HPDE6-E6E7 (cell line): ENCODE results near the gene PPP1R12C.
"Not testable (repeated sequence)": the region's sequence is repeated elsewhere in the genome, so short reads cannot be mapped to it uniquely, and the experiment has no call there.

Experiments used
- DNase-seq: peaks from one replicate; pipeline ENCODE4 v3.0.0; 2011; ENCODE audit warnings: missing footprints; ENCODE audit errors: extremely low spot score

PPP1R12C gene

DNA sequence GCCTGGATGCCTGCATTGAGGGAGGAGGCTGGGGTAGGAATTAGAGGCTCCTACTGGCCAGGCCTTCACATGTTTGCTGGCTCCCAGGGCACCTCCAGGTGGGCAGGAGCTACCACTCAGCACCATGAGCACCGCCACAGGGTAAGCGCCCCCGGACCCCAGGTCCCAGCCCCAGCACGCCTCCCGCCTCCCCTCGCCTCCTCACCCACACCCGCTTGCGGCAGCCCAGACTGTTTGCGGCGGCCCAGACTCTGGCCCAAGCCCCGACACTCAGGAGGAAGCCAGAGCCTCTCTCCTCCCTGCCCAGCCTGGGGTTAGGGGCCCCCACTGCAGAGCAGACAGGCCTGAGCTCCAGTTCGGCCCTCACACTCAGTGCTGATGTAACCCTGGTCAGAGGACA is 41.1 kb downstream of the PPP1R12C start:
- DNase-seq, result no peak

DNA sequence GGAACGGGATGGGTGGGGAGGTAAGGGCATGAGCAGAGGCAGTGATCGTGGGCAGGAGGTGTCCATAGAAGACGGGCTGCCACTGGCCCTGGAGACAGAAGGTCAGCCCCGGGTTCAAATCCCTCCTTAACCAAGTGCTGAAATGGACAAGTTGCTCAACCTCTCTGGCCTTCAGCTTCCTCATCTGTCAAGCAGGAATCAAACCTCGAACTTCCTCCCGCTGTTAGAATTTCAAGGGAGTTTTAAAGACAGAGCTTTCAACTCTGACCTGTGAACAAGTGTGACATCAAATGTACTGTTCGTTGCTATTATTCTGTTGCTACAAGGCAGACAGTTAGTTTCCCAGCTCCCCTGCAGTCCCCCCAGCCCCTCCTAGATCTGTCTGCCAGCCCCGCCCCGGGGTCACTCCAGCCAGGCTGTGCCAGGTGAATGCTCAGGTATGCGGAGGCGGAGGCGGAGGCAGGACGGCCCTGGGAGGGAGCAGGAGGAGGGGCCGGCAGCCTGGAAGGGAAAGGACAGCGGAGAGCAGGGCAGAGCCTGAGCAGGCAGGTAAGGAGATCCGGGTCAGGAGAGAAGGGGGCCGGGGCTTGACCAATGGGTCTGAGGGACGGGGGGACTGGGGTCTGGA is 42.0 kb downstream of the PPP1R12C start, which contains the start of gene EPS8L1:
Gene EPS8L1 (plus strand): TSS at position 499 of the 628 bp plus-strand sequence. CDS start 576 bp downstream, outside the sequence.
- DNase-seq, result peak; percentile 80

DNA sequence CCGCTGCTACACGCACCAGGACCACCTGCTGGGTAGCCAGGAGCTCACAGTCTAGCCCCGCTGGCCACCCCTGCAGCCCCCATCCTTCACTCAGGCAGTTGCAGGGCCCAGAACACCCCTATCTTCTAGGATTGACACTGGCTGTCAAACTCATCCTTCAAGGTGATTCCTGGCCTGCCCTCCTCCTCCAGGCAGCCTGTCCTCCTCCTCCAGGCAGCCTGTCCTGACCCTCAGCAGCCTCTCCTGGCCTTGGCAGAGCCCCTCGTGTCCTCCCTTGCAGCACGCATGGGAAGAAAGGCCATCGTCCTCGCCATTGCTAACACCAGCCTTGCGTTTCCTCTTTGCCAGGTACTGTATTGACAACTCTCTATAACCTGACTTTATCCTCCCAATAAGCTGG is 45.5 kb downstream of the PPP1R12C start:
- no peak for DNase-seq

DNA sequence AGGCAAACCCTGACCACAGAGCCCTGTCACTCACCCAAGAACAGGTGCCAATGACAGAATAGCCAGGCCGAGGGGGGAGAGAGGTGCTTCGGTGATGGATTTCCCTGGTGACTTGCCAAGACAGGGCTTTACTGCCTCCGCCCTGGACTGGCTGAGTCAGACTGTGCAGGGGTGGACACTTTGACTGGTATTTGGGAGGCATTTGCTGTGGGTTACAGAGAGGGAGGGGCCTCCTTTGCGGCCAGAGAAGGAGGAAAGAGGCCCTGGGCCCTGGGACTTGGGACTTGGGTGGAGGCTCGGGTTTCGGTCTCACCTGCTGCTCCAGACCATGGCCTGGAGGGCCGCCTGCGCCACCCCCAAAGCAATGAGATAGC is 46.3 kb downstream of the PPP1R12C start:
- peak; percentile 89 for DNase-seq

DNA sequence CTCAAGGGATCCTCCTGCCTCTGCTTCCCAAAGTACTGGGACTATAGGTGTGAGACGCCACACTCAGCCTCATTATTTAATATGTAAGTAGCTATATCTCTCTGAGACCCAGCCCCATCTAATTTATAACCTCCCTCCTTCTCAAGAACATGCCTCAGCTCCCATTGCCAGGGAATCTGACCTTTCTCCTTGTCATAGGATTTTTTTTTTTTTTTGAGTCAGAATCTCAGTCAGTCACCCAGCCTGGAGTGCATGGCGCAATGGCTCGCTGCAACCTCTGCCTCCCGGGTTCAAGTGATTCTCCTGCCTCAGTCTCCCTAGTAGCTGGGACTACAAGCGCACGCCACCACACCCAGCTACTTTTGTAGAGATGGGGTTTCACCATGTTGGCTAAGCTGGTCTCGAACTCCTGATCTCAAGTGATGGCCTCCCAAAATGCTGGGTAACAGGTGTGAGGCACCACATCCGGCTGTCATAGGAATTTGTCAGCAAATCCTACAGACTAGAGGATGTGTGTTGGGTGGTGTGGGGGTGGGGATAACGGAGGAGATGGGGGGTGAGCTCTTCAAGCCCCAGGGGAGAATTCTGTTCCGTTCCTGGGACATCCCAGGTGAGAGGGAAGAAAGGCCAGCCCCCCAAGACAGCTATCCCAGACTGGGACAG is 46.8 kb downstream of the PPP1R12C start:
- DNase-seq, result no peak

DNA sequence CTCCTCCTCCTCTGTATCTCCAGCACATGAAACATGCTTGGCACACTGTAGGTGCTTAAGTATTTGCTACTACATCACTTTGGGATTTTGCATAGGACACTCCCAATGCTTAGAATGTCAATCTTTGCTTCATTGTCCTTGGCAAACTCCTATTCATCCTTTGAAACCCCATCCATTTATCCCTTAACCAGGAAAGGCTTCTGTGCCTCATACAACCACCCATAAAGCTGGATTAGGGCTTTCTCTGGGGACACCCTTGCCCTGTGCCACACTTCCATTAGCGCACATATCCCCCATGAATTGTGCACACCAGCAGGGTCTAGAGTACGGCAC is 47.6 kb downstream of the PPP1R12C start:
- no peak for DNase-seq

DNA sequence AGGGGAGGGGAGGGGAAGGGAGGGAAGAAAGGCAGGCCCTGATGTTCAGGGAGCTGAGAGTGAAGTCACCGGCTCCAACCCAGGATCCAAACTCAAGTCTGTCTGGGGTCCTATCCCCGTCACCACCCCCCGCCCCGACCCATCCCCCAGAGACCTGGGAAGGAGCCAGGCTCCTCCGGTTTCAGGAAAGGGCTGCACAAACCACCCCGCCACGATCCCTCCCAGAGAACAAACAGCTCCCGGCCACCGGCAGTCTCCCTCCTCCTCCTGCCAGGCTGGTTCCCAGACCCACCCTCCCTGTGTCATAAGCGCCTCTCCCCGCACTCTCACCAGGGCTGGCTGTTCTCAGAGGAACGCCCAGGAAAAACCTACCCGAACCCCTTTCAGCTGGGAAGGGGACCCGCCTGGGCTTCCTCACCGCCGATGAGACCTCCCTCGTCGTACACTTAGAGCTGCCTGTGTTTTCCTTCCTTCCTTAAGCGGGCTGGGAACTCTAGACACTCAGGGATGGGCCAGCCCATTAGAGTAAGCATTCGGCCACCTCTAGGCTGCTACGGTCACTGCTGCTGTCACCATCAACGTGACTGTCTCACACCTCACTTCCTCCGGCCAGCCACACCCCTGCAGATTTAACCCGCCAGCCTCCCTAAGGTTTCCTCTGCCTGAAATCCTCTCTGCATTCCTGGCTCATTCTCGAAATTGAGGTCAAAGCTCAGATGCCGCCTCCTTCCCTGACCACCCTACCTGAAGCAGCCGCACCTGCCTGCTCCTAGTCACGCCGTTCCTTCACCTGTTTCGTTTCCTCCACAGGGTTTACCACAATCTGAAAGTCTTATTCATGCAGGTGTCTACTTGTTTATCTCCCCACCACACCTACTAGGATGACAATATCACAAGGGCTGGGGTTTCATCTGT is 48.2 kb downstream of the PPP1R12C start:
- peak; percentile 66 for DNase-seq

DNA sequence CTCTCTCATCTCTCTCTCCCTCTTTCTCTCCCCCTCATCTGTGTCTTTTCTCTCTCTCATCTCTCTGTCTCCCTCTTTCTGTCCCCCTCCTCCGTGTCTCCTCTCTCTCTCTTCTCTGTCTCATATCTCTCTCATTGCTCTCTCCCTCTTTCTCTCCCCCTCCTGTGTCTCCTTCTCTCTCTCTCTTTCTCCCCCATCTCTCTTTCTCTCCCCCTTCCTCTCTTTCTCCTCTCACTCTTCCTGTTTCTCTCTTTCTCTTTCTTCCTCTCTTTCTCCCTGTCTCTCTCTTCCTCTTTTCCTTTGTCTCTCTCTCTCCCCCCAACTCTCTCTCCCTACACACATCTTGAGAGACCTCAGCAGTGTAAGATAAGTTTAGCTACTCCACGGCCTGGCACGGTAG is 49.6 kb downstream of the PPP1R12C start:
- no peak for DNase-seq

DNA sequence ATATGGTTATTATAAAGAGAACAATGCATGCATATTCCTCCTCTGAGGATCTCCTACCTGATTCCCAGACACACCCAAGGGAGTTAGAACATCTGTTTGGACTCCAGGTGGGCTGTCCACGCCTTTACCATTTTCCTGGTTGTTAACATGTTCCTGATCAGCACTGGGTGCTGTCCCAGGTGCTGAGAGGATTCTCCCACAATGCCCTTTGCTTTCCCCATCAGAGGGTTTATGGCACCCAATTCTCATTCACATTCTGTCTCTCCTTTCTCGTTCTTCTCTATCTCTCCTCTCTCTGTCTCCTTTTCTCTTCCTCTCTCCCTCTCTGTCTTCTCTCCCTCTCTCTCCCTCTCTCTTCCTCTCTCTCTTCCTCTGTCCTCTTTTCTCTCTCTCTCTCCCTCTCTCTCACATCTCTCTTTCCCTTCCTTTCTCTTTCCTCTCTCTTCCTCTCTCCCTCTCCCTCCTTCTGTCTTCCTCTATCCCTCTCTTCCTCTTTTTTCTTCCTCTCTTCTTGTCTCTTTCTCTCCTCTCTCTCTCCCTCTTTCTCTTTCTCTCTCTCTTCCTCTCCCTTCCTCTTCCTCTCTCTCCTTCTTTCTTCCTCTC is 51.2 kb downstream of the PPP1R12C start:
- DNase-seq, result no peak

DNA sequence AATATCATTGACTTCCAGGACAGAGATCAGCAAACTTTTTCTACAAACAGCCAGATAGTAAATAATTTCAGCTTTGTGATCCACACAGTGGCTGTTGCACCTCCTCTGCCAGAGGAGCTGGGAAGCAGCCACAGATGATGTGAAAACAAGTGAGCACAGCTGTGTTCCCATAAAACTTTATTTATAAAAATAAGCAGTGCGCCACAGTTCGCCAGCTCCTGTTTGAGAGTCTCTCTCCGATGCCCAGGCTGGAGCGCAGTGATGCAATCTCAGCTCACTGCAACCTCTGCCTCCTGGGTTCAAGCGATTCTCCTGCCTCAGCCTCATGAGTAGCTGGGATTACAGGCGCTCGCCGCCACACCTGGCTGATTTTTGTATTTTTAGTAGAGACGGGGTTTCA is 51.9 kb downstream of the PPP1R12C start:
- not testable (repeated sequence) for DNase-seq

DNA sequence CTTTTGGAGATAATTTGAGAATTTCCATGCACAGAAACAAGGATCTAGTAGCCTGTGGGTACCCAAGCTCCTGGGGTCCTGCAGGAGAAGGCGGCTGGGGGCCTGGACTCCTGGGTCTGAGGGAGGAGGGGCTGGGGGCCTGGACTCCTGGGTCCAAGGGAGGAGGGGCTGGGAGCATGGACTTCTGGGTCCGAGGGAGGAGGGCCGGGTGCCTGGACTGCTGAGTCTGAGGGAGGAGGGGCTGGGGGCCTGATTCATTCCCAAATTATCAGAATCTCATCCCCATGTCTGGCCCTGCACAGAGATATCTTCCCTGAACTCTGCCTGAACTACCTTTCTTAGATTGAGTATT is 54.0 kb downstream of the PPP1R12C start:
- DNase-seq, result no peak

DNA sequence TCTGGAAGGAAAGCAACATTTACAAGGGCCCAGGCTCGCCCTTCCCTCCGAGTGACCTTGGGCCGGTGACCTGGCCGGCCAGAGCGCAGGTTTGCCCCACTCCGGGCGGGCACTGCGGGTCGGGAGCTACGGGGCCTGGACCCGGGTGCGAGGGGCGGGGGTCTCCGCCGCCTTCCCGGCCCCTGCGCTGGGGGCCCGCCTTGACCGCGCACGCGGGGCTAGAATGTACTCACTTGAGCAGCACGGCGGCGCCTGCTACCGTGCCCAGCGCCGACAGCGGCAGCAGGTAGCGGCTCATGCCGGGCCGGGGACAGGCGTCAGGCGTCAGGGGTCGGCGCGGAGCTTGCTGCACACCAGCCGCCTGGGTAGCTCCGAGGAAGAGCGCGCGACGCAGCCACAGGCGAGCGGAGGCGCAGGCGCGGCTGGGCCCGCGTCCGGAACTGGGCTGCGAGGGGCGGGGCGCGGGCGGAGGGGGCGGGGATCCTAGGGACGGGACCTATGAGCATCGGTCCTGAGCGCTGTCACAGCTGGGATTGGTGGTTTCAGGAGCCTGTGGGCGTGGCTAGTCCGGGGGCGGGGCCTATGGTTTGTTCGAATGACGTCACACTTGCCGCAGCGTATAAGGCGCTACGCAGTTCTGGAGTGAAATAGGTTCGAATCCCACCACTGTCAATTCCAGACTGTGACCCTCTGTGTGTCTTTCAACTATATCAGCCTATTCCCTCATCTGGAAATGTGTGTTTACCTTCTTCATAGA is 54.5 kb downstream of the PPP1R12C start, which contains the start of gene RDH13:
Gene RDH13 (minus strand): TSS at position 414 of the 757 bp plus-strand sequence. CDS start 116 bp downstream, at position 298.
- DNase-seq, result peak; percentile 96

DNA sequence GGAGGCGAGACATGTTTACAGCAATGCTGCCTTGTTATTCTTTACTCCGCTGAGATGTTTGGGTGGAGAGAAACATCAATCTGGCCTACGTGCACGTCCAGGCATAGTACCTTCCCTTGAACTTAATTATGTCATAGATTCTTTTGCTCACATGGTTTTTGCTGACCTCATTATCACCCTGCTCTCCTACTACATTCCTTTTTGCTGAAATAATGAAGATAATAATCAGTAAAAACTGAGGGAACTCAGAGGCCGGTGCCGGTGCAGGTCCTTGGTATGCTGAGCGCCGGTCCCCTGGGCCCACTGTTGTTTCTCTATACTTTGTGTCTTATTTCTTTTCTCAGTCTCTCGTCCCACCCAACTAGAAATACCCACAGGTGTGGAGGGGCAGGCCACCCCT is 57.1 kb downstream of the PPP1R12C start:
- not testable (repeated sequence) for DNase-seq

DNA sequence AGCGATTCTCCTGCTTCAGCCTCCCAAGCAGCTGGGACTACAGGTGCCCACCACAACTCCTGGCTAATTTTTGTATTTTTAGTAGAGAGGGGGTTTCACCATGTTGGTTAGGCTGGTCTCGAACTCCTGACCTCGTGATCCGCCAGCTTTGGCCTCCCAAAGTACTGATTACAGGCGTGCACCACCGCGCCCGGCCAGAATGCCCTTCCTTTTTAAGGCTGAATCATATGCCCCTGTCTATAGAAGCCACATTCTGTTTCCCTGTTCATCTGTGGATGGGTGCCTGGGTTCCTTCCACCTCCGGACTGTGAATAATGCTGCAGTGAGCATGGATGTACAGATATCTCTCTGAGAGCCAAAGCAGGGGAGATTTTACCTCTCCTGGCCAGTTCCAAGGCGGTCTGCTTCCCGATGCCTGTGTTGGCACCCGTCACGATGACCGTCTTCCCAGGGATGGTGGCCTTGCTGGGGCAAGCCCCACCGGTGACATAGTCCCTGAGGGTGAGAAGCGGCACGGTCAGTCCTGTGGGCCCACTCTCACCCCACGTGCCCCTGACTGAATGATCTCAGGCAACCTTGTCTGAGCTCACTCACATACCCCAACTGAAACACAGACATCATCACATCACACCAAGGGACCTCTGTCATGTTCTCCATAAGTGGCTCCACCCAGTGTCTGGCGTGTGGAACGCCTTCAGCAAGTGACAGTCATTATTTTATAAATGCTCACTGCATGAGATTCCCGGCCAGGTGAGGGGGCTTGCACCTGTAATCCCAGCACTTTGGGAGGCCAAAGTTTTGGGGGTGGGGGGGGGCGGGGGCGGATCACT is 58.4 kb downstream of the PPP1R12C start:
- DNase-seq, result no peak

DNA sequence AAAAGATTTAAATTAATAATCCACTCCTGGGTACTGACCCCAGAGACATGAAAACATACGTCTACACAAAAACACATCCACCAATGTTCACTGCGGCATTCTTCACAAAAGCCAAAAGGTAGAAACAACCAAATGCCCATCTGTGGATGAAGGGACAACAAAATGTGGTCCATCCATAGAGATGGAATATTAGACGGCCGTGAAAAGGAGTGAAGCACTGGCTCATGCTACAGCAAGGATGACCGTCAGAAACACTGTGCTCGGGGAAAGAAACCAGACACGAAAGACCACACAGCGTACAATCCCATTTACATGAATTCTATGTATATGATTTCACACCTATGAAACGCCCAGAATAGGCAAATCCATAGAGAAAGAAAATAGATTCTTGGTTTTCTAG is 60.6 kb downstream of the PPP1R12C start:
- no peak for DNase-seq

DNA sequence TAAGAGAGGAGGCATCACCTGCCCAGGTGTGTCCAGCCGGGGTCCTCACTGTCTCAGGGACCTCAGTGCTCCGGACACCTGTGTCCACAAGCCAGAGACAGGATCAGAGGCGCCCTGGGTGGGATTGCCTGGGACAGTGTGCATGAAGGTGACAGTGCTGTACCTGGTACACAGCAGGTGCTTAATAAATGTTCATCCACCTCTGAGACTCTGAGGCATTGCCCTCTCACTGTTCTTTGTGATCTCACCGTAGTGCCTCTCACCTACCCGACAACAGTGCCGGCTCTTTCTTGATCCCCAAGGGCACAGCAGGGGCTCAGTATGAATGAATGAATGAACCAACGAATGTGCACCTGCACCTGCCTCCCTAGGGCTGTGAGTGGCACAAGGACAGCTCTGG is 63.7 kb downstream of the PPP1R12C start:
- no peak for DNase-seq

DNA sequence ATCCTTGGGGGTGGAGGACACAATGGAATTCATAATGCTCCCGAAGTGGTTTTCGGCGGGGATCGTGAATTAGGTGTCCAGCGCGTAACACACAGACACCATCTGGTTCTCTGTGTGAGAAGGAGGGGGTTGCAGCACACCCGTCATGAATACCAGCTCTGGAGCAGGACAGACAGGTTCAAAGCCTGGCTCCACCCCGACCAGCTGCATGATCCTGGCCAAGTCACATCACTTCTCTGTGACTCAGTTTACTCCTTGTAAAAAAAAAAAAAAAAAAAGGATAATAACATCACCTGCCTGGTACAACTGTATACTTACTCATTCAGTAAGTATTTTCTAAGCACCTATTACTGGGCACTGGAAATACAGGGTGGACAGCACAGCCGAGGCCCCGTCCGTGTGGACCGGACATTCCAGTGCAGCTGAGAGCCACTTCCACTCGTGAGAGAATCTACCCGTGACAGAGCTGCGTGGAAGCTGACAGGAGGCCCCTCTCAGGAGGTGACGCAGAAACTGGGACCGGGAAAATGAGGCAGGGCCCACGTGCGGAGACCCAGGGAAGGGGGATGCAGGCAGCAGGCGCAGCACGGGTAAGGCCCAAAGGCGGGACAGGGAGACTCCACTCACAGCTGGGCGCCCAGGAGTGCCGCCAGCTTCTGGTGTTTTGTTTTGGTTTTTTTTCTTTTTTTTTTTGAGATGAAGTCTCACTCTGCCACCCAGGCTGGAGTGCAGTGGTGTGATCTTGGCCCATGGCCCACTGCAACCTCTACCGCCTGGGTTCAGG is 66.5 kb downstream of the PPP1R12C start:
- DNase-seq, result no peak

DNA sequence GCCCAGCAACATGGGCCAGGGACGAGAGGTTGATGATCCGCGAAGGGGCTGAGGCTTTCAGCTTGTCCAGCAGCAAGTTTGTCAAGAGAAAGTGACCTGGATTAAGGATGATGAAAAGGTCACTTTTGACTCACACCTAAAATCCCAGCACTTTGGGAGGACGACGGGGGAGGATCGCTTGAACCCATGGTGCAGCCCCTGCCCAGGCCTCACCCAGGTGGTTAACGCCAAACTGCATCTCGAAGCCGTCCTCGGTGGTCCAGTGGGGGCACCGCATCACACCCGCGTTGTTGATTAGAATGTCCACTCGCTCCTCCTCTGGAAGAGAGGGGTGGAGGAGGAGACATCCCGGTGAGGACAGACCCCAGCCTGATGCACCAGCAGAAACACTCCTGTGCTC is 69.0 kb downstream of the PPP1R12C start:
- DNase-seq, result no peak

DNA sequence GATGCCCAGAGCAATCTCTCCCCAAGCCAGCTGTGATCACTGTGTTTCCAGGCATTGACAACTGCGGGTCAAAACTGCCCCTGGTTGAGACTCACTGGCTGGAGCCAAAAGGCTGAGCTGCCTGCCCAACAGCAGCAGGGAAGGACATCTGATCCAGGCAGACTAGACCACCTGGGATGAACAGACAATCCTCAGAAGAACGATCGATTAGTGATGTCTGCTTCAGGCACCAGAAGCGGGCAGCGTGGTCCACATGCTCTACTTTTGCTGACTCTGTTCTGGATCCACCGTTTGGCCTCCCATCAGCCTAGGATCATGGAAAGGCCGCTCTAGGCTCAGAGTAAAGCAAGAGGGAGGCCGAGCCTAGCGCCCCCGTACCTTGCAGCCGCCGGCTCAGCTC is 69.5 kb downstream of the PPP1R12C start:
- DNase-seq, result no peak
